Measurements from ENCODE around the gene SIAH1. TPM values are rescaled to one million over a fixed set of nuclear protein-coding genes. Genes with fewer than 3 reads are reported as not detected.
"Not testable (repeated sequence)": the region's sequence is repeated elsewhere in the genome, so short reads cannot be mapped to it uniquely, and the experiment has no call there.

The SIAH1 gene
- polyA plus RNA-seq, 10 donors, result 24.9 to 32.5 (median 30.1) TPM

DNA sequence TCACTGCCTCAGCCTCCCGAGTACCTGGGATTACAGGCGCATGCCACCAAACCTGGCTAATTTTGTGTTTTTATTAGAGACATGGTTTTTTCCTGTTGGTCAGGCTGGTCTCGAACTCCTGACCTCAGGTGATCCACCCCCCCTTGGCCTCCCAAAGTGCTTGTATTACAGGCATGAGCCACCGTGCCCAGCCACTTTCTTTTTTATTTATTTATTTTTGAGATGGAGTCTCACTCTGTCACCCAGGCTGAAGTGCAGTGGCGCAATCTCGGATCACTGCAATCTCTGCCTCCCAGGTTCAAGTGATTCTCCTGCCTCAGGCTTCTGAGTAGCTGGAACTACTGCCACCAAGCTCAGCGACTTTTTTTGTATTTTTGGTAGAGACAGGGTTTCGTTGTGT, 17.3 kb upstream of the SIAH1 start:
- DNase-seq, result not testable (repeated sequence)

DNA sequence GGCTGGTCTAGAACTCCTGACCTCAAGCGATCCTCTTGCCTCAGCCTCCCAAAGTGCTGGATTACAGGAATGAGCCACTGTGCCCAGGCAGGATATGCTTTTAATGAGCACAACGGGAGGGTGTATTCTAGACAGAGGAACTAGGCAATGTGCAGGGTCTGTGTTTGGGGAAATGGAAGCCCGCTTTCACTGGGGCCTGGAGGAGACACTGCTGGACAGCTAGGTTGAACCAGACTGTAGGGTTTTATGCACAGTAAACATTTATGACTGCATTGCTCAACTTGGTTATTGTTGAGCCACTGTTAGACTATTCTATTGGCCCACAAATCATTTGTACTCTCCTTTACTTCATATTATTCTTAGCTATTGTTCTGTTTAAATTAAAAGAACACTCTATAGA, 10.2 kb upstream of the SIAH1 start:
- DNase-seq, result no peak

DNA sequence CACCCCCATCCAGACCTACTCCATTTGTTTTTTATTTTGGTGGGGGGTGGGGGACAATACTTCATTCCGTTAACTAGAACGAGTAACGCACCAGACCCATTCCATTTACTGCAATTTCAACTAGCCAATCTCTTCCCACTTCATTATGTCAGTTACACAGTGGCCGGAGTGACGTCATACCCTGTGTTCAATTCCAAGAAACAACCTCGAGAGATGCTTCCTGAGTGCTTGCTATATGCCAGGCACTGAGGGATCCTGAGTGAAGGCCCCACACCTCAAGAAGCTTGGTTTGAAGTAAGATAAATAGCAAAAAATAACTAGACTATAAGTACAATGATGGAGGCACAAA, 9.1 kb upstream of the SIAH1 start:
- DNase-seq, result no peak

DNA sequence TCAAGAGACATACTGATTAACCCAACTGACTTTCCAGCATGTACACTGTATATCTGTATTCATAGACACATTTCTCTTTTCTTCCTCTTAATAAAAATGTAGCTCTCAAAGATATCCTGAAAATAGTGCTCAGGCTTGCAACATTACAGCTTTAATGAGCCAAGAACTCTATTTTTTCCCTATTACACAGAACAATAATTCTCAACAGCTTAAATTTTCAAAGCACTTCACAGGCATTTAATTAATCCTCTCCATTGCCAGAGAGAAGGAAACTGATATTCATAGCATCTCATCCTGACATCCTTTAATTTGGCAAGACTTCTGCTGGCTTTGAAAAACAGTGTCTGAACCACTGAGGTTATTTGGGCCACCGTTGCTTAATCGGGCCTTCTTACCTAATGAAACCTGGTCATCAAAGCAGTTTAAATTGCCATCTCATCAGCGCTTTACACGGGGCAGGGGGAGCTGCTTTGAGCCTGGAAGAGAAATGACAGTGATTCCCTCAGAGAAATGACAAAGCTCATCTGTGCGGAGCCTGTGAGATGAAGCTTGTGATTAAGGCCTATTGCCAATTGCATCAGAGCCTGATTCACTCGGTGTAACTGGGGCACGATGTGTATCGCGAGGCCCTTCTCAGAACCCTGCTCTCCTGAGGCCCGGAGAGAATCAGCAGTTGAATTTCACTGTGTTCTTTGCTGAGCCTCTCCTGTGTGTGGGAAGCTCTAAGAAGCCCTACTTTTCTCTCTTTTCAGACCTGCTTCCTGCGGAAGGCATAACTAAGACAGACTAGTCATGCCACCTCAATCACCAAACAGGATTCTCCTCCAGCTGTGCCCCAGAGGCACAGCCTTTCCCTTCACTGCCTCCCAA, 8.5 kb upstream of the SIAH1 start:
- peak in 1 of 3 donors; percentile 45 for DNase-seq

DNA sequence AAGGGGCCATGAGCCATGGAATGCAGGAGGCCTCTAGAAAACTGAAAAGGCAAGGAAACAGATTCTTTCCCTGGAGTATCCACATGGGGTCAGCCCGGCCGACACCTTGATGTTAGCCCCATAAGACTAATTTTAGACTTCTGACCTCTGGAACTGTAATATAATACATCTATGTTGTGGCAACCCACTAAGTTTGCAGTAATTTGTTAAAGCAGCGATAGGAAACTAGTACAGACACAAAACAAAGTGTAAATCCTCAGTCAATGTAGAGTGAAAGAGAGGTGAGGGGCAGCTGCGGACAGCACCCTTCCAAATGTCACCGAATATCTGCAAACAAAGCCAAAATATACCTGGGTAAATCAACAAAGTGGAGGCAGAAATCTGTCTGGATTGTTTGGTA, 7.2 kb upstream of the SIAH1 start:
- no peak for DNase-seq

DNA sequence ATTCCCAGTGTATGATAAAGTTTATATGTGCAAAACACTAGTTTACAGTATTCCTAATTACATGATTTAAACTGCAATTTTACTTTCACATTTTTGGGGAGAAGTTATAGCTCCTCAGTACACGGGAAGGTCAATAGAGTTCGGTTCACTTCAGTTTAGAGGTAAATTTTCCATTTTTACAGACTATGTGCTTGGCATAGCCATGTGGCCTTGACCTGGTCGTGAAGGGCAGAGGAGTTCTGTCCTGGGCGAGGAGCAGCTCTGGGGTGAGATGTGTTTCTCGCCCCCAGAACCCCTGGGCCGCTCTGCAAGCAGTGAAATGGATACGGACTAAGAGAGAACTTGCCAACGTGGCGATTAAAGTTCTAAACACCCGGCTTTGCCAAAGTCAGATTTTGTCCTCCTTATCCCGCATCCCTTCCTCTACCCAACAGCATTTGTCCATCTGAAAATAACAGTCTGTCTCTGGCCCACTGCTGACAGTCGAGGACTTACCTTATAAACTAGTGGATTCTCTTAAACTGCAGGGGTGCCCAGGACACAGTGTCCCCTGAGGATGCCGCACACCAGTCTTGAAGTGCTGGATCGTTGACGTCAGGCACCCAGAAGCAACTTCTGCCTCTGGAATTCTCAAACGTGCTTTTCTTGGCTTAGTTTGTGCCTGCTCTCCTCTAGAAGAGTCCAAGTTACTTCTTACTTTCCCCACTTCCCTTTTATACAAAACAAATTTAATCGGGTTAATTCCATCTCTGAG, 1.5 kb upstream of the SIAH1 start:
- DNase-seq, result no peak

DNA sequence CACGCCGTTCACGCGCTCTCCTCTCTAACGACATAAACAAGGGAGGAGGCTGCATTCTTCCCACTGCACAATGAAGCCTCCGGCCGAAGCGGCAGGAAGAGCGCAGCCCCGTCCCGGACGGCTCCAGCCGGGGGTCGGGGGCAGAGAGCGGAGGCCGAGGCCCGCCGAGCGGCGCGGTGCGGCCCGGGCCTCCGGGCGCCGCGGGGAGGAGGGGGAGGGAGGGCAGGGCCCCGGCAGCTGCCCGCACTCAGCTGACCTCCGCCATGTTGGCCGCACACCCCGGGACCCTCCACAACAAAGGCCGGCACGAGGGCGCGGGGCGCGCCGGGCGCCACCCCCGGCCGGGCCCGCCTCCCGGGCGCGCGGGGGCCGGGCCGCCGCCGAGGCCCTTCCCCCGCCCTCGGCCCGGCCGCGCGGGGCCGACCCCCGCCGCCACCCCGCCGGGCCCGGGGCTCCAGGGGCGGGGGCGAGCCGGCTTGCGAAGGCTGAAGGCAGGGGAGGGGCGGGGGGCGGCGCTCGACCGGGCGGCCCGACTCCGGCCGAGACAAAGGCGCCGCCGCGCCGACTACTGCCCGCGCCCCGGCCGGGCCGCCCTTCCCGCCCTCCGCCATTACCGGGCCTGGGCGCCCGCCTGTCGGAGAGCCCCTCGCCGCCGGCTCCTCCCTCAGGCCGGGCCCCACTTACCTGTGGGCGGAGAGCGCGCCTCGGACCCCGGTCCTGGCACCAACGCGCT, 527 bp downstream of the SIAH1 start:
- peak in 2 of 3 donors; percentile 49 to 79 for DNase-seq

DNA sequence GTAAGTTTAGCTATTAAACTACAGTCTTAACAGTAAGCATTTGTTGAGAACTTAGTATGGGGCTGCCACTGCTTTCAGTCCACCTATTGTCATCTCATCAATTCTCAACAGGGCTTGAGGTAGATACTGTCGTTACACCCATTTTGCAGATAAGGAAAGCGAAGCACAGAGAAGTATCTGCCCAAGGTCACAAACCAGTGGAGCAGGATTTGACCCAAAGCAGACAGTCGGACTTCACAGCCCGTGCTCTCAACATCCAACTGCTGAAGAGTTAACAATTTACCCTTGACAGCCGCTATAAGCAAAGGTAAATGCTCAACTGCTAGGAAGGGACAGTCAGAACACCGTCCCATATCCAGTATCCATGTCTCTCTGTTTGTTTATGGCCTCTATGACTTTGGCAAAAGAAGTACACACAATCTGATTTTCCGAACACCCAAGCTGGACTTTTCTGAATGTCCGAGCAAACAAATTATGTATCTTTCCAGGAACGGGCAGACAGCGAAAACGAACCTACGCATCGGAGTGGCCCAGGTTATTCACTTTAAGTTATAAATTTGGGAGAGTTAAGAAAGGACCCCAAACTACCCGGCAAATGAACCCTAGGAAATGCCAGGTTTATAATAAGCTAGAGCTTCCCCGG, 1.2 kb downstream of the SIAH1 start:
- DNase-seq, result peak; percentile 27 to 86 (median 32)

DNA sequence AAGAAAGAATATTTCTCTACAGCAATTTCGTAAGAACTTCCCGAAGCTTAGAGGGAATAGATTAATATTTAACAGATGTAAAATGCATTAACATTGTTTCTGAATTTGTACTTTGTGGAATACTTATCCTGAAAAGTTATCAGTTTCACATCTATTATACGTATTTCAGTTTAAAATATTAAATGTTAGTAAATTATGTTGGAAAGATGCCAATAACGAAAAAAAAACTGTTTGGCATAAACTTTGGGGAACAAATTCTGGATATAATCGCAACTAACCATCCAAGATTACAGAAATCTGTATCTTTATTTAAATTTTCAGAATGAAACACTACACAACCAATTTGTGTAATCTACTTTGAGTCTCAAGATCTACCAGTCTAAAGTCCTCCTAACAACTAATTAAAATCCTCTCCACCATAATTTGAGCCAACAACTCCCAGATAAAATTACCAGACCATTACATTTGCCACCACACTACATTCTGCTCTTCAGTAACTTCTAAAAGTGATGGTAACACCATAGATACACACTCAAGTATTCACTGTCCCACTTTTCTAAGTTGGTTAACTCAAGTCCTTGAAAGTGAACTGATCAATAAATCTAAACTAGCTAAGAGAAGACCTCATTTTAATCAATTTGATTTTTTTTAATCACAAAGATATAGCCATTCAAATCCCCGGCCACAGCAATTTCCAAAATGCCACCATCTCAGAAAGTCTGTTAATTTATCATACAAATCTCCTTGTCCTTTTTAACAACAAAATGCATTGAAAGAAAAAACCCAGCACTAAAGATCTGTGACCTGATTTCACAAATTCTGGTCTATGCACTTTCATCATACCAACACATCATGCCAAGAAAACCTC, 2.0 kb downstream of the SIAH1 start:
- peak in 1 of 3 donors; percentile 32 for DNase-seq

DNA sequence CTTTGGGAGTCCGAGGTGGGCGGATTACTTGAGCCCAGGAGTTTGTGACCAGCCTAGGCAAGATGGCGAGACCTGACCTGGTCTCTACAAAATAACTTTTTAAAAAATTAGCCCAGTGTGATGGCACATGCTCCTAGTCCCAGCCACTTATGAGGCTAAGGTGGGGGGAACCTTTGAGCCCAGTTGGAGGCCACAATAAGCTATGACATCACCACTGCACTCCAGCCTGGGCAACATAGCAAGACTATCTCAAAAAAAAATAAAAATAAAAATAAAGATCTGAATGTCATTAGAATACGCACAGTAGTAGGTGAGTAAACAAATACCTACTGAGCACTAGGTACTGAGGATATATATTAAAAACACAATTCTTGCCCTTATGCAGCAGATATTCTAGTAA, 3.1 kb downstream of the SIAH1 start:
- DNase-seq, result no peak

DNA sequence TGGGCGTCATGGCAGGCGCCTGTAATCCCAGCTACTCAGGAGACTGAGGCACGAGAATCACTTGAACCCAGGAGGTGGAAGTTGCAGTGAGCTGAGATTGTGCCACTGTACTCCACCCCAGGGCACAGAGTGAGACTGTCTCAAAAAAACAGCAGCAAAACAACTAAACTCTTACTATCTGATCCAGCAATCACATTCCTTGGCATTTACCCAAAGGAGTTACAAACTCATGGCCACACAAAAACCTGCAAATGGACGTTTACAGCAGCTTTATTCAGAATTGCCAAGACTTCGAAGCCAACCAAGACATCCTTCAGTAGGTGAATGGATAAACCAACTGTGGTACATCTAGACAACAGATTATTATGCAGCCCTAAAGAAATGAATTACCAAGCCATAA, 4.0 kb downstream of the SIAH1 start:
- DNase-seq, result no peak

DNA sequence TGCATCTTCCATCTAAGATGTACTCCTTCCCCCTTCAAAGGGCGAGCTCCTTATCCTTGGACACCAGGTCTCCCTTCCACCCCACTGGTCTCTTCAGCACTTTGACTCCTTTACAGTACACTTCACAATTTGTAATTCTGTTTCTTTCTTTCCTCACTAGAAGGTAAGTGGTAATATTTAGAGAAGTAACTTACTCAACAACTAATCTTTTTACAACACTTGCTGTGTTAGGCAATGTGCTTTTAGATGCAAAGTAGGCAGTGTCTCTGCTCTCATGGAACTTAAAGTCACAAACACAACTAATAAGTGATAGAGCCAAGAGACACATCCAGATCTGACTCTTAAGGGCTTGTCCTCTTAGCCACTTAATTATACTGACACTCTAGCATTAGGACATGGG, 6.4 kb downstream of the SIAH1 start:
- DNase-seq, result no peak

DNA sequence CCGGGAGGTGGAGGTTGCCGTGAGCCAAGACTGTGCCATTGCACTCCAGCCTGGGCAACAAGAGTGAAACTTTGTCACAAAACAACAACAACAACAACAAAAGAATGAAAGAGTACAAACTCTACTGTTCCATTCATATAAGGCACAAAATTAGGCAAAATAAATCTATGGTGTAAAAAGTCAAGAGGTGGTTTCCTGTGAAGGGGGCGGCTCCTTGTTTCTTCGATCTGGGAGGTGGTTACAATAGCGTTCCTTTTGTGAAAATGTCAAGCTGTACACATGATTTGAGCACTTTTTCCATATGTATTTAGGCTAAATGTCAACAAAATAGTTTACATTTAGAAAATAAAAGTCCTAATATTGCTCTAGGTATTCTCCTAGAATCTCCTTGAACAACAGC, 6.9 kb downstream of the SIAH1 start:
- no peak for DNase-seq

DNA sequence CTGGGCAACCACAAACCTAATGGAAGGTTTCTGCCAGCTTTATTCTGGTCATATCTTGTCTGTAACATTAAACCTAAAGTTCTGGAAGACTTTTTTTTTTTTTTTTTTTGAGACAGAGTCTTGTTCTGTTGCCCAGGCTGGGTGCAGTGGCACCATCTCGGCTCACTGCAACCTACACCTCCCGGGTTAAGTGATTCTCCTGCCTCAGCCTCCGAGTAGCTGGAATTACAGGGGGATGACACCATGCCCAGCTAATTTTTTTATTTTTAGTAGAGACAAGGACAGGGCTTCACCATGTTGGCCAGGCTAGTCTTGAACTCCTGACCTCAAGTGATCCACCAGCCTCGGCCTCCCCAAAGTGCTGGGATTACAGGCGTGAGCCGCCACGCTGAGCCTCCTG, 7.9 kb downstream of the SIAH1 start:
- not testable (repeated sequence) for DNase-seq

DNA sequence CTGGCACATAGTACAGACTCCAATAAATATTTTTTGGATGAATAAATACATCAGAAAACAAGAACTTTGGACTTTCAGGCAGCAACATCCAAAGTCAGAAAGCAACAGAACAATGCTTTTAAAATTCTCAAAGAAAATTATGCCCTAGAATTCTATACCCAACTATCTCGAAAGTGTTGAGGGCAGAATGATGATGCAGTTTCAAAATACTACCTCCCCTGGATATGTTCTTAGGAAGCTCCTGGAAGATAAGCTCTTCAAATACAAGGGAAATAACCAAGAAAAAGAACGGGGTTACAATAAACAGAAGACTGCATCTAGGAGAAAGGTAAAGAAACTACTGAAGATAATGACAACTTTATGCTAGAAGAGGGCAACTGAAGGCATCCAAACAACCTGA, 11.0 kb downstream of the SIAH1 start:
- no peak for DNase-seq

DNA sequence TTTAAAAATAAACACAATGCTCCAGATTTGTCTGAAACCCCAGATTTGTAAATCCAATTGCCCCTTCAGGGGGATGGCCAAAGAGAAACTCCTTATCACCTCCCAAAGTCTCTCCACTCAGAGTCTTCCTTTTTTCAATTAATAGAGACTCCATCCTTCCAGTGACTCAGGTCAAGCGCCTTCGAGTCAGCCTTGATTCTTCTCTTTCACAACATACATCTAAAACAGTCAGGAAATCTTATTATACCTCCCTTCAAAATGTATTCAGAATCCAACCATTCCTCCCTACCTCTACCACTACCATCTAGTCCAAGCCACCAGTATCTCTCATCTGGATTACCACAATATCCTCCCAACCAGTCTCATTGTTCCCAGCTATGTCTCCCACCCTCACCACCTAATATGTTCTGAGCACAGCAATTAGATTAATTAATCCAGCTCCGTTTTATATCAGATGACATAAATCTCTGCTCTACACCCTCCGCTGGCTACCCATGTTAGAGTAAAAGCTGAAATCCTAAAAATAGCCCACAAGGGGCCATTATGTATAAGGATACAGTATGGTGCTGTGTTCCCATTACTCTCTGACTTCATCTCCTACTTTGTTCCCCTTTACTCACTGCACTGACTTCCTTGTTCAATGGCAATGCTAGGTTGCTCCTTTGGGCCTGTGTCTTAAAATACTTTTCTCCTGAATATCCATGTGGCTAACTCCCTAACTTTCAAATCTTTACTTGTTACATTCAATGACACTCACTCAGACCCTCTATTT, 11.8 kb downstream of the SIAH1 start:
- DNase-seq, result no peak

DNA sequence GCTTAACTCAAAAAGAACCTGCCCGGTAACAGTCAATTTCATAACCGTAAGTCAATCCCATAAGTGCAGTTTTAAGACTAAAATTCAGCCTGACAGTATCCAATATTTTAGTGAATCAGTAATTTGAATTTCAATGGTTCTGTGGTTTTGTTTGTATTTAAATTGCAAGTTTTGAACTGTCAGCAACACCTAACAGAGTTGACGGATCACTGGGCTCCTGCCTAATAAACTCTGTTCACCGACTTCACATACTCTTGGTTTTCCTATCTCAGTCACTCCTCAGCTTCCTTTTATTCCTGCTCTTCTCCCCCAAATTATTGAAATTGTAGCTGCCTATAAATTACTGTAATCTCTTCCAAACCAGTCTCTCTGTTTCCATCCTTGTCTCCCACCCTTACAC, 12.5 kb downstream of the SIAH1 start:
- no peak for DNase-seq

DNA sequence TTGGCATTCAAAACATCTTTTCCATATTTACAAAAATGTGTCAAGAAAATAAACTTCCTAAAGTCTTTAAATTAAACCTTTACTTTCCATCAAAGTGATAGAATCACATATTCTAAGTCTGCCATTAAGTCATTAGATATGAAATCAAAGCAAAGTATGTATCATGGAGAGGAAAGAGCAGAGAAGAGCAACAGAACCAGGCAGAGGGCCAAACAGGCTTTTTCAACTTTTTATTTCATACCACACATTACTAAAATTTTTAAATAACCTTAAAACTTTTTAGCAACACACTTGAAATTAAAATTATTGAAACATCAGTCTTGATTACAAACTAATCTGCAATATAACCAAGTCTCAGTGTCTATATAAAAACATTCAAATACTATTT, 13.8 kb downstream of the SIAH1 start:
- DNase-seq, result no peak

DNA sequence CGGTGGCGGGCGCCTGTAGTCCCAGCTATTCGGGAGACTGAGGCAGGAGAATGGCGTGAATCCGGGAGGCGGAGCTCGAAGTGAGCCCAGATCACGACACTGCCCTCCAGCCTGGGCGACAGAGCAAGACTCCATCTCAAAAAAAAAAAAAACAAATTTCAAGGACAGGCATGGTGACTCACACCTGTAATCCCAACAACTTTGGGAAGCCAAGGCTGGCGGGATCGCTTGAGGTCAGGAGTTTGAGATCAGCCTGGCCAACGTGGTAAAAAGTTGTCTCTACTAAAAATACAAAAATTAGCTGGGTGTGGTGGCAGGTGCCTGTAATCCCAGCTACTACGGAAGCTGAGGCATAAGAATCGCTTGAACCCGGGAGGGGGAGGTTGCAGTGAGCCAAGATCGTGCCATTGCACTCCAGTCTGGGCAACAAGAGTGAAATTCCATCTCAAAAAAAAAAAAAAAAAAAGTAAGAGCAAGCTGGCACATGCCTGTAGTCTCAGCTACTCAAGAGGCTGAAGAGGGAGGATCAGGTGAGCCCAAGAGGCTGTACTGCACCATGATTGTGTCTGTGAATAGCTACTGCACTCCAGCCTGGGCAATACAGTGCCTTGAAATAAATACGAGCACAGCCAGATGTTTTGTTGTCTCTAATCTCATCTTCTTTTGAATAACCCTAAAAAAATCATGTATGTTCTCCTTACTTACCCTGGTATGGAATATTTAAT, 14.4 kb downstream of the SIAH1 start:
- DNase-seq, result not testable (repeated sequence)

DNA sequence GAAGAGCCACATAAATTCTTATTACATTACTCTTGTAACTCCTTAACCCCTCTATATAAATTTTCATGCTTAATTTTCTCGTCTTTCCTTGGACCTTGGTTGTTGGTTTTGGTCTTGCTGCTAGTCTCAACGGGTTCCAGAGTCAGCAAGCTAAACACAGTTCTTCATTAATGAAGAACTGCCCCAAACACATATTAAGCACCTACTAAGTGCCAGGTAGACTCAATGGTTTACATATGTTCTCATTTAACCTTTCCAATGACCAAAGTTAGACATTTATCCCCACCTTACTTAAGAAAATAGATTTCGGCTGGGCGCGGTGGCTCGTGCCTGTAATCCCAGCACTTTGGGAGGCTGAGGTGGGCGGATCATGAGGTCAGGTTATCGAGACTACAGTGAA, 15.0 kb downstream of the SIAH1 start:
- DNase-seq, result no peak
